HG02642 (cell line): ENCODE results near the gene SUSD5.

Experiments used
- ATAC-seq: cut with Tn5 transposase; IDR thresholded peaks from one replicate; pipeline ENCODE4 v1.9.1; 2021; ENCODE audit warnings: mild to moderate bottlenecking; ENCODE audit not compliant: unreplicated experiment, poor library complexity

SUSD5 gene

DNA sequence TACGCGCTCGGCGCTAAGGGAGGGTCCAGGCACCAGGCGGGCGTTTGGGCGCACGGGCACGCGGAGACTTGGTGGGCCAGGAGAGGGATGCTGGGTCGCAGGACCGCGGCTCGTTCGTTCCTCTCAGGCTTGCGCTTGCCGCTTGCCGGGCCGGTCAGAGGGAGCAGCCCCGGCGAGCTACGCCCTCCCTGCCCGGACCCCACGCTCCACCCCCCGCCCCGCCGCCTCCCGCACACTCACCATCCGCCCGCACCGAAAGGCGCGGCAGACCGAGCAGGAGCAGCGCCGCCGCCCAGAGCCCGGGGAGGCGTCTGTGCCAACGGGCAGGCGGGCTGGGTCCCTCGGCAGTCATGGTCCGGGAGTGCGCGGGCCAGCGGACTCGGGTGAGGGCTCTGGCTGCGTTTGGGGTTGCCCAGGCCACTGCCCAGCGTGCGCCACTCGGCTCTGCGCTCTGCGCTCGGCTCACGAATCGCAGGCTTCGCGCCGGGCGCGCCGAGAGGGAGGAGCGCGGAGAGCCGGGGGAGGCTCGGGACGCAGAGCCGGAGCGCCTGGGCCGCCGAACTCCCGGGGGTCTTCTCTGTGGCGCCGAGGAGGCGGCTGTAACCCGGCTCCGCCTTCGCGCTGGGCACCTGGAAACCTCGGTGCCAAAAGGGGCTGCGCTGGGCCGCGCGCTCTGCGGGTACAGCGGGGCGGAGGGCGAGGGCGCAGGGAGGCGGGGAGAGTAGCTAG lies at the start of gene SUSD5:
Gene SUSD5, minus strand, starts transcription at position 365 of the 729 bp plus-strand sequence. Its CDS starts 13 bp downstream, at position 352.
- ATAC-seq, result no peak

DNA sequence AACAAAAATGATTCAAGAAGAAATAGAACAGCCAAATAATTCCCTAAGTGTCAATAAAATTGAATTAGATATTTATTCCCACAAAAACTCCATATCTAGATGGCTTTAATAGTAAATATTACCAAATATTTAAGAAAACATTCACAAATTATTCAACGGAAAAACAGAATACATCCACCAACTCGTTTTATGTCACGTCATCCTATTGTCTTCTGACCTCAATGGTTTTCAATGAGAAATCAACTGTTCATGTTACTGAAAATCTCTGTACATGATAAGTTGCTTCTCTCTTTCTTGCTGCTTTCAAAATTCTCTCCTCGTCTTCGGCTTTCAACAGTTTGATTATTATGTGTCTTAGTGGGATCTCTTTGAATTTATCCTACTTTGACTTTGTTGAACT lies 41.5 kb upstream of the SUSD5 start:
- no peak for ATAC-seq

DNA sequence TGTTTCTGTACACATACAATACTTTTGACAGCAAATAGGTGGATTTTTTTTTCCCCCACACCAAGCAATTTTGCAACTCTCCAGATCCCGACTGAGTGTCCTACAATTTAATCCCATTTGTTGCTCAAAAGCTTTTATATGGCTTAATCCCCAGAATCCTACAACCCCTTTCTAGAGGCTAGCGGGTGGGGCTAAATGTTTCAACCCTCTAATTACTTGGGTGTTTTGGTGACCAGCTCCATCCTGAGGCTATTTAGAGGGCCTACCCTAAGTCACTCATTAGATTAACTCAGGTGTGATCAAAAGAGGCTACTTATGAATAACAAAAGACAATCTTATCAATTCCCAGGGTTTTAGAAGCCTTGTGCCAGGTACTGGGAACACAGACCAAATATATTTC lies 37.6 kb upstream of the SUSD5 start:
- no peak for ATAC-seq

DNA sequence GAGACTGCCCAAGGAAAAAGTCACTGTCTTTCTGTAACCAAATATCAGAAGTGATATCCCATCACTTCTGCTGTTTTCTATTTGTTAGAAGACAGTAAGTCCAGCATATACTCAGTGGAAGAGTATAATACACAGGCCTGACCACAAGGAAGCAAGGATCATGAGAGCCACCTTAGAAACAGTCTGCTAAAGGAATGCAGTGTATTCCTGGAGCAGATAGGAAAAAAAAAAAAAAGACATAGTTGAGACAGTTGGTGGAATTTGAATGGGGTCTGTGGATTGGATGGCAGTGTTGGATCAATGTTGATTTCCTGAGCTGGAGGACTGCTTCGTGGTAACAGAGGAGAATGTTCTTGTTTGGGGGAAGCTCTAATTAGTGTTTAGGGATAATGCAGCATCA lies 32.1 kb upstream of the SUSD5 start:
- ATAC-seq, result no peak

DNA sequence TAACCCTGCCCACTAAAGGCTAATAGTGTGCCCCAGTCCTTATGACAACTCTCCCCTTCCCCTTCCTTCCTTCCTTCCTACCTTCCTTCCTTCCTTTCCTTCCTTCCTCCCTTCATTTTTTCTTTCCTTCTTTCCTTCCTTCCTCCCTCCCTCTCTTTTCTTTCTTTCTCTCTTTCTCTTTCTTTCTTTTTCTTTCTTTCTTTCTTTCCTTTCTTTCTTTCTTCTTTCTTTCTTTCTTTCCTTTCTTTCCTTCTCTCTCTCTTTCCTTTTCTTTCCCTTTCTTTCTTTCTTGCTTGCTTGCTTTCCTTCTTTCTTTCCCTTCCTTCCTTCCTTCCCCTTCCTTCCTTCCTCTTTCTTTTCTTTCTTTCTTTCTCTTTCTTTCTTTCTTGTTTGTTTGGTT lies 28.2 kb upstream of the SUSD5 start:
- ATAC-seq, result no peak

DNA sequence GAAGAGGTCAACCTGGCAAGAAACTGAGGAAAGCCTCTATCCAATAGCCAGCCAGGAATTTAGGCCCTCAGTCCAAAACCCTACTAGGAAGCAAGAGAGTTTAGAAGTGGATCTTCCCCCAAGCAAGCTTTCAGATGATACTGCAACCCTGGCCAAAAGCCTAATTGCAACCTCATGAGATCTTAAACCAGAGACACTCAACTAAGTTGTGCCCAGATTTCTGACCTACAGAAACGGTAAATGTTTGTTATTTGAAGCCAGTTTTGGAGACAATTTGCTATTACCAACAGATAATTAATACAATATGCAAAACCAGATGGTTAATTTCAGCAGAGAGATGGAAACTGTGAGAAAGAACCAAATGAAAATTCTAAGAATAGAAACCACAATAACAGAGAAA lies 21.7 kb upstream of the SUSD5 start:
- ATAC-seq, result no peak

DNA sequence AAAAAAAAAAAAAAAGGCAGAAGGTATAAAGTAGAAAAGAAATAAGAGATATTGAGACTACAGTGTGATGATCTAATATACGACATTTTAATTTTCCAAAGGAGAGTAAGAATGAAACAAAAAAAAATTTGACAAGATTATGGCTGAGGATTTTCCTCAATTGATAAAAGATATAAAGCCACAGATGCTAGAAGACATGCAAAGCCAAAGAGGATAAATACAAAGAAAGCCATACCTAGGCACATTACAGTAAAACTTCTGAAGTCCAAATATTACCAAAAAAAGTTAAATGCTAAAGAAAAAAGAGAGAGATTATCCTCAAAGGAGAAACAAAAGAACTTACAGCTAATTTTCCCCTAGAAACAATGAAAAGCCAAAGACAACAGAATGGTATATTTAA lies 20.3 kb upstream of the SUSD5 start:
- ATAC-seq, result no peak

DNA sequence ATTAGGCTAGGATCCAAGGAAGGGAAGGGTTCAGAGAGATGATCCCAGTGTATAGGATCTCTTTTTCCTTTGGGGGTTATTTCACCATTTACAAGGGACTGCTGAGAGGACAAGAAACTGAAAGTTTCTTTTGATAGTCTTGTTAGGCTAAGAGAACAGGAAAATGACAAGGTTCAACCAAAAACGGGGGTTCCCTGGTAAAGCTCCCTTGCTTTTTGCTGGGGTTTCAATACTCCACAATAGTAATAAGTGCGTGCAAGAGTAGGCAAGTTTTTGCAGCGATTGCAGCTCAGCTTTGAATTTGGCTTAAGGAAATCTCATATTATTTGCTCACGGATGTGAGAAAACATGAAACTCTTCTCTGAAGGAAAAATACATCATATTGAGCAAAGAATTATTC lies 18.8 kb upstream of the SUSD5 start:
- no peak for ATAC-seq

DNA sequence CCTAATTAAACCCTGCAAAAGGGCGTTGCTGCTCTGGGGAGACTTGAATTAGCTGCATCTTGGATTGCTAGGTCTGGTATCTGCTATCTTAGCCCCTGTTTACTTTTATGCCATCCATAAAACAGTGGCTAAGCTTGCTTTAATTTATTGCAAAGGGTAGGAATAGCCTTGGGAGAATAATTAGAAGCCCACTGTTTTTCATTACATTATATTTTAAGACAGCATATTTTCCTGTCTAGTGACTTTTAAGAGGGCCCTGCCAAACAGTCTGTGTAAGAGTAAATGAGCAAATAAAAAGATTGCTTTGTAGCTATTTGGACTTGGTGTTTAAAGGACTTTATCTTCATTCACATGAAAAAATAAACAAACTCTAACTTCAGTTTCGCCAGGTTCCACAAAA lies 17.4 kb upstream of the SUSD5 start:
- ATAC-seq, result no peak

DNA sequence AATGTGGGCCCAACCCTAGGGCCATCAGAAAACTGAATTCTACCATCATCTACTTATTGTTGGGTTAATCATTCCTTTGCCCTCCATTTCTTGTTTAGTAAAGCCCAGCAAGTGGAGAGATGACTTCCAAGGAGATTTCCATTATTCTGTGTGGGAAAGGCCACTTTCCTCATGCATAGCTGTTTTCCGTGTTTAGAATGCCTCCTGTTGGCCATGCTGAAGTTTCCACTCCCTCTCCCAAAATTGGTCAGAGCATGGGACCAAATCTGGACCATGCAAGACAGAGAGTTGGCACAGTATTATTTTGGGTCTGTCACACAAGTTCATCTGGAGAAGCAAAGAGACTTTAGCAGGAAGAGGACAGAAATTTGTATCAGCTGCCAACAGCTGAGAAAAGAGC lies 15.3 kb upstream of the SUSD5 start:
- no peak for ATAC-seq

DNA sequence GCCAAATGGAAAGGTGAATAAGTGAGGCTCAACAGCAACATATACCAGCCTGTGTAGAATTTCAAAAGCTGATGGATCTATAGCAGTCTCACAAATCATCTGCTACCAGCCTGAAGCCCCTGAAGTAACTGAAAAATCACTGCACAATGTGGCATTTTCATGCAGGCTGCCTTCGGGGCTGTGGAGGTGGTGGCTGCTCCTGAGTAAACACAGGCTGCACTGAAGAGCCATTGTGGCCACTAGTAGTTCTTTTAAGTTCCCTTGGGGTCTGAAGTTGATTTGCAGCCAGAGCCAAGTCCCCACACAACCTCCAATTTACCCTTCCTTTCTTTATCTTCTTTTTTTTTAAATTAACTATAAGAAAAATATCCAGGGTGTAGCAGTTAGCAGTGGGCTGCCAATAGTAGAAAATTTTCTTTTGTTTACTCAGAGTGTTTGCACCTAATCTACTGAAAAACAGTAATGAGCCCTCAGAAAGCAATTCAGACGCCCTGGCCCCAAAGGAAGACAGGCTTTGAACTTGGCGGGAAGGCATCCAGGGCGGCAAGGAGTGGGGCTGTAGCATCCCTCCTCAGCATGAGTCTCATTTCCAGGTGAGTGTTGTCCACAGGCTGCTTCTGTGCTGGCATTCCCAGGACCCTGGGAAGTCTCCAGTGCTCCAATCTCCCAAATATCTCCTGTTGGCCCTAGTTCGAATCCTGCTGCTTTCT lies 13.3 kb upstream of the SUSD5 start:
- no peak for ATAC-seq

DNA sequence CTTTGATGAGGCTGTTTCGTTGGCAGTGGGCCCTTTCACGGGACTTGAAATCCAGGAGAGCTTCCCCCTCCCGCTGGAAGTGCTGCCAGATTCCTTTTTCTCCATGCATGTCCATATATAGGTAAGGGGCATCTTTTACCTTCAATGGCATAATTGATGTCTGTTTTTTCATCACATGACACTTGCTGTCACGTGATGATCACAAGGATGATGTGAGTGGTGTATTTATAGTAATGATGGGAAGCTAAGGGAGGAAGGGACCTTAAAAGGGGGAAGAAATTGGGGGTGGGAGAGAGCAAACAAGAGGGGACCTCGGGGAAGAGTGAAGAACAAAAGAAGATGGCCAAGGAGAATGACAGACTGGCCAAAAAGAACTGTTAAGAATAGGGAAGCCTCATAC lies 11.3 kb upstream of the SUSD5 start:
- ATAC-seq, result no peak

DNA sequence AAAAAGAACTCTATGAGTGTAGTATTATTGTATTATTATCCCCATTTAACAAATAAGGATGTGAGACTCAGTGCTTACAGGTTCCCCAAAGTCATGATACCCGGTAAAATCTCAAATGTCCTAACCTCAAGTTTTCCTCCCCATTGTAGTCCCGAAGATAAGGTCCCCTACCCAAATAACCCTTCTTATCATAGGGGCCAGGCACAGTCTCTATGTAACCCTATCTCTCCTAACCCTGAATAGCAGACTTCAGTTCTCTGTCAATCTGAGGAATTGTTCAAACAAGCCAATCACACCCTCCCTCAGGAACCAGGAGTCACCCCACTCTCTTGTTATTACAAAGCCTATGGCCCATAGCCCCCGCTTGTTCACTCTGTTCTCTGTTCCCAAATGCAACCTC lies 10.5 kb upstream of the SUSD5 start:
- ATAC-seq, result no peak

DNA sequence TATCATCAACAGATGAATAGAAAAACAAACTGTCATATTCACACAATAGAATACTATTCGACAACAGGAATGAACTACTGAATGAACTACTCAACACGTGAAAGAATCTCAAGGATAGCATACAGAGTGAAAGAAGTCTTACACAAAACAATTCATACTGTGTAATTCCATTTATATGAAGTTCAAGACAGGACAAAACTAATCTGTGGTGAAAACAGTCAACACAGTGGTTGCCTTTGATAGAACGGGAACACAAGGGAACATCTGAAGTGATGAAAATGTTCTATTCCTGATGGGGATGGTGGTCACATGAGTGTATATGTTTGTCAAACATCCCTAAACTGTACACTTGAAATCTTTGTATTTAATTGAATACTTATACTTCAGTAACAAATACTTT lies 2.6 kb upstream of the SUSD5 start:
- ATAC-seq, result no peak

DNA sequence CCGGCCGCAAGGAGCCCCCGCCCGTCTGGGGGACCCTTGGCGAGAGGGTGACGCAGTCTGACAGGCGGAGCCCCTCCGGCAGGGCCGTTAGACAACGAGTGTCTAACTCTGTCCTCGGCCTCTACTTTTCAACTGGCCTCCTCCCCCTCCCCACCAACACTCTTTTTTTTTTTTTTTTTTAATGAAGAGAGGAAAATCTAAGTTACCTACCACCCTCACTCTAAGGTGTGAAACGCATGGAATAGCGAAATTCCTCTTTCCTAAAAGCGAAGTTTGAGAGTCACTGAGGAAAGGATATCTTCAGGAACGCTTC lies 521 bp upstream of the SUSD5 start:
- ATAC-seq, result no peak

DNA sequence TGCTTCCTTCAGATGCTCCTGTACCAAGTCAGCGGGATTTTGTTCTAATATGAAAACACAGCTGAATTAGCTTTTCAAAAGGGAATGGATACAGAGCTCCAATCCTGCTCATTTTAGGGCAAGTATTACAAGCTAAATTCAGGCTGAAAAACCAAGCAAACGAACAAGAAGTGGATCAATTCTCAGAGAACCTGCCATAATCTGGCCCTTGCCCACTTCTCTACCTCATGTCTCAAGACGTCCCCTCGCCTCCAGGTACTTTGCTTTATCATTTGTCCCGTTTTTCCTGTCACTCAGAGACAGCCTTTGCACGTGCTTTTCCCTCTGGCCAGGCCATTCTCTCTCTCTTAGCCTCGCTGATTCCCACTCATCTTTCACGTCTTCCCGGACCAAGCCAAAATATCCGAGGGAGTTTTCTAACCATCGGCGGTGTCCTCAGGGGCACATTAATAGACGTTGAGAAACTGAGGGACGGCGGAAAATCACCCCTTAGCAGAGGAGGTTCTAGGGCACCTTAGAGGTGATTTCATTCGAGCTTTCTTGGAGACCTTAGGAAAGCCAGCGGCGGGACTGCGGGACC lies 654 bp downstream of the SUSD5 start:
- ATAC-seq, result no peak

DNA sequence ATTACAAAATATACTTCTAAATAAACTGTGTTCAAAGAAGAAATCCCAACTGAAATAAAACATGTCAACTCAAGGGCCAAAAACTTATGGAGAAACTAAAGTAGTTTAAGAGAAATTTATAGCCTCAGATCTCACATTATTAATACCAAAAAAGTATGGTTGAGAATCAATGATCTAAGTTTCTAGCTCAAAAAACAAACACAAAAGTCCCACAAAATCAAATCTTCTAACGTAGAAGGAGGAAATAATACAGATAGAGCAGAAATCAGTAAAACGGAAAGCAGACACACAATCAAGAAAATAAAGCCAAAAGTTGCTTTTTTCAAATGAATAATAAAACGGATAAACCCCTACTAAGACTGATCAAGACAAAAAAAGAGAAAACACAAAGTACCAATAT lies 2.9 kb downstream of the SUSD5 start:
- ATAC-seq, result no peak

DNA sequence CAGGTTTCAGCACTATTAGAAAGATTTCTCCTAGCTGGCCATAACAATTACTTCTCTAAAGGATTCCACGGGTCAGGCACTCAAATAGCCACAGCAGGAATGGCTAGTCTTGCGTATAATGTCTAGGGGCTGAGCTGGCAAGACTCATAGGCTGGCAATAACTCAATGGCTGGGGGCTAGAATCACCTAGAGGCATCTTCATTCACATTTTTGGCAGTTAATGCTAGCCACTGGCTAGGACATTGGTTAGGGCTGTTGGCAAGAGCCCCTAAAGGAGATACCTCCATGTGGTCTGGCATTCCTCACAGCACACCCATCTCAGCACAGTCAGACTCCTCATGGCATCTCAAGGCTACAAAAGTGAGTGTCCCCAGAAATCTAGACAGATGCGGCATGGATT lies 6.2 kb downstream of the SUSD5 start:
- no peak for ATAC-seq

DNA sequence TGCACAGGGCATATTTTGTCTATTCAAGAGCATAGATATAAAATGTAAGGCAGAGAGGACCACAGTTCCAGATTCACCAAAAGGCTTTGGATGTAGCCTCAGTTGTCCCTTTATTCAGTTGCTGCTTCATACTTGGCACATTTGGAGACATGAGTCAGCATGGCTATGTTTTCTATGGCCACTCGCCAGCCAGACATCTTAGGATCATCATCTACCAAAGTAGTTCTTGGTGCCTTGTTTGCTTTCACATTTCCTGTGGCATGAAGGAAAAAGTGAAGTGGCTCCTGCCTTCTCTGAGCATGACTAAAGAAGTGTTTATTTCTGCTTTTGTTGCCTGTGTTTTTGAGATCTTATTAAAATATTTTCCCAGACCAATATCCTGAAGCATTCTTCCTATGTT lies 7.2 kb downstream of the SUSD5 start:
- ATAC-seq, result no peak

DNA sequence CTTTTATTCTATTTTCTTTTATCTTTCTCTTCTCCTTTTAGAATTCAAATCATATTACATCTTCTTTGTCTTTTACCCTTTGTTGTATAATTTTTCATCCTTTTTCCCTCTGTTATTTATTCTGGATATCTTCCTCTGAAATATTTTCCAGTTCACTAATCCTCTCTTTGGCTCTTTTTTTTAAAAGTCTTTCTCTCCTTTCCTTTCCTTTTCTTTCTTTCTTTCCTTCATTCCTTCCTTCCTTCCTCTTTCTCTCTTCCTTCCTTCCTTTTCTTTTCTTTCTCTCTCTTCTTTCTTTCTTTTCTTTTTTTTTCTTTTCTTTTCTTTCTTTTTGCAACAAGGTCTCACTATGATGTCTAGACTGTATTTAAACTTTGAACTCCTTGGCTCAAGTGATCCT lies 9.3 kb downstream of the SUSD5 start:
- no peak for ATAC-seq

DNA sequence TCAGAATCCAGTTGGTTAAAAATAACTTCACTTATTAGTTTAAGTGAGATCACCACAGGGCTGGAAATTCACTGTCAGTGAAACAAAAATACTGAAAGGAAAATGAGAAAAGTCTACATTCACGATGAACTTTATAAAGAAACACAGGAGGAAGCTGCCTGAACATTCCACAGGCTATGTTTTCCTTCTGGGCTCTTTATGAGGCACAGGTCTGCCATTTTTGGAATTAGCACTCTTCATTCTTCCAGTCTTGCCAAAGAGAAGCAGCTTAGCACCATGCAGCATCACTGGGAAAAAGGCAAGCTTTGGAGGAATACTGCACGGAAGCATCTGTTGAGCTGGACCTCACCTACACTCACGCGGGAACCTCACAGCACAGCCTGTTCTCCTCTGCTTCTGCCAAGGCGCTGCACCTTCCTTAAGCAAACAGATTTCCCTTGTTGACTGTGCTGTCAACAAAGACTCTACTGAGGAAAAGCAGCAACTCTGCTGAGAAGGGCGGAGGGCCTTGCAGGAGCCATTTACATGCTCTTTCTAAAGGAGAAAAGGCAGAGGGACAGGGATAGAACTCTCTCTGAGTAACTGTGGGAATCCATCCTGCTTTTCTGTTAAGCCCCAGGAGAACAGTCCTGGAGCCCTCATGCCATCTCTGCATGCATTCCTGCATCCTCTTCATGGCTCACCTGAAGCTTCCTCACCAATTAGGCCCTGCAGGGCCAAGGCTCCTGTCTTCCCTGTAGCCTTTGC lies 15.7 kb downstream of the SUSD5 start:
- no peak for ATAC-seq
